OCI-M2 (cell line): ENCODE results near the gene IFI27.

Experiments
- DNase-seq: peaks from one replicate; lab custom pipeline; 2025; ENCODE audit not compliant: unreplicated experiment; lab: John Stamatoyannopoulos, UW

The IFI27 gene

GRCh38 chr14:94124582-94125377 is 14.2 kb downstream of the IFI27 start:
- no peak for DNase-seq

GRCh38 chr14:94125659-94126418 is 15.3 kb downstream of the IFI27 start:
- DNase-seq: no peak

GRCh38 chr14:94126419-94126677 is 15.8 kb downstream of the IFI27 start:
- no peak for DNase-seq

- DNase-seq: no peak
Measured at GRCh38 chr14:94126800-94127199, 16.3 kb downstream of the IFI27 start.

GRCh38 chr14:94127330-94127729 is 16.8 kb downstream of the IFI27 start:
- no peak for DNase-seq

- DNase-seq: no peak
Measured at GRCh38 chr14:94128216-94128839, 17.8 kb downstream of the IFI27 start.

- DNase-seq: no peak
Measured at GRCh38 chr14:94129111-94129757, 18.7 kb downstream of the IFI27 start, which contains the start of gene IFI27L2. Gene IFI27L2, minus strand, starts transcription at chr14:94129604. Its CDS starts 40 bp downstream, at chr14:94129564.

- peak; percentile 11 for DNase-seq
Measured at GRCh38 chr14:94129758-94130414, 19.4 kb downstream of the IFI27 start.

GRCh38 chr14:94132285-94132887 is 21.9 kb downstream of the IFI27 start:
- peak; percentile 47 for DNase-seq

- no peak for DNase-seq
Measured at GRCh38 chr14:94135476-94135875, 24.9 kb downstream of the IFI27 start.

GRCh38 chr14:94136575-94137331 is 26.2 kb downstream of the IFI27 start:
- peak; percentile 36 for DNase-seq

- DNase-seq: no peak
Measured at GRCh38 chr14:94138251-94138650, 27.7 kb downstream of the IFI27 start.

- no peak for DNase-seq
Measured at GRCh38 chr14:94139006-94139405, 28.5 kb downstream of the IFI27 start.

GRCh38 chr14:94139421-94139820 is 28.9 kb downstream of the IFI27 start:
- no peak for DNase-seq

GRCh38 chr14:94142247-94142646 is 31.7 kb downstream of the IFI27 start:
- DNase-seq: no peak

GRCh38 chr14:94142836-94143235 is 32.3 kb downstream of the IFI27 start:
- DNase-seq: no peak

- DNase-seq: no peak
Measured at GRCh38 chr14:94143239-94143638, 32.7 kb downstream of the IFI27 start.

- no peak for DNase-seq
Measured at GRCh38 chr14:94143711-94144110, 33.2 kb downstream of the IFI27 start.

- no peak for DNase-seq
Measured at GRCh38 chr14:94144765-94145164, 34.2 kb downstream of the IFI27 start.
